Fibroblast of lung (primary cell): ENCODE results near the gene NEGR1. TPM values are rescaled to one million over a fixed set of nuclear protein-coding genes. Genes with fewer than 3 reads are reported as not detected.

Source experiments
- DNase-seq, 2 donors: peaks; one replicate each; pipeline versions ENCODE4 v3.0.0 to v3.0.0-alpha.2; 2010; ENCODE audit warnings: low read depth in 2 of 2
- H2AFZ ChIP-seq: 2 replicates; pipeline ENCODE4 v1.5.1; 2012; ENCODE audit warnings: low read length, control low read depth, inconsistent platforms
- H3K27ac ChIP-seq: 2 replicates; pipeline ENCODE4 v1.5.1; 2011; ENCODE audit warnings: low read length, control low read depth; ENCODE audit not compliant: insufficient read depth
- H3K27me3 ChIP-seq: 2 replicates; pipeline ENCODE4 v1.5.1; 2011; ENCODE audit warnings: mild to moderate bottlenecking, low read length; ENCODE audit not compliant: control insufficient read depth, insufficient read depth
- H3K36me3 ChIP-seq: 2 replicates; pipeline ENCODE4 v1.5.1; 2011; ENCODE audit warnings: low read length; ENCODE audit not compliant: control insufficient read depth, insufficient read depth
- H3K4me1 ChIP-seq: 2 replicates; pipeline ENCODE4 v1.5.1; 2011; ENCODE audit warnings: low read length; ENCODE audit not compliant: control insufficient read depth, insufficient read depth; ENCODE audit errors: extremely low read depth
- H3K4me2 ChIP-seq: 2 replicates; pipeline ENCODE4 v1.5.1; 2011; ENCODE audit warnings: low read length, control low read depth; ENCODE audit not compliant: insufficient read depth; ENCODE audit errors: extremely low read depth
- H3K4me3 ChIP-seq, 4 experiments: fragments of 200-600 bp in 1 of 4; sonication (generic) in 1 of 4; replicated peaks in 1 of 4; 2 replicates each; pipeline ENCODE4 v1.5.1; 2011 to 2016; ENCODE audit warnings: low read length in 4 of 4, low read depth in 3 of 4, mild to moderate bottlenecking in 3 of 4, control low read depth in 2 of 4, inconsistent platforms in 1 of 4, mixed read lengths in 1 of 4; ENCODE audit not compliant: insufficient read depth in 1 of 4; ENCODE audit errors: control extremely low read depth in 1 of 4
- H3K79me2 ChIP-seq: 2 replicates; pipeline ENCODE4 v1.5.1; 2012; ENCODE audit warnings: mild to moderate bottlenecking, low read length, inconsistent platforms; ENCODE audit not compliant: control insufficient read depth, insufficient read depth
- H3K9ac ChIP-seq: 2 replicates; pipeline ENCODE4 v1.5.1; 2011; ENCODE audit warnings: mild to moderate bottlenecking, low read length, control low read depth; ENCODE audit not compliant: insufficient read depth
- H3K9me3 ChIP-seq: 2 replicates; pipeline ENCODE4 v1.5.1; 2012; ENCODE audit warnings: low read depth, low read length; ENCODE audit not compliant: control insufficient read depth, insufficient read depth
- H4K20me1 ChIP-seq: 2 replicates; pipeline ENCODE4 v1.5.1; 2011; ENCODE audit warnings: low read length; ENCODE audit not compliant: control insufficient read depth, insufficient read depth; ENCODE audit errors: extremely low read depth
- CTCF ChIP-seq, 2 donors: IDR thresholded peaks in 1 of 2; conservative IDR thresholded peaks in 1 of 2; 1 replicate in 1 of 2; 2 replicates in 1 of 2; pipeline ENCODE4 v1.5.1; 2011 to 2012; ENCODE audit warnings: low read length in 2 of 2, control low read depth in 1 of 2, inconsistent platforms in 1 of 2, low read depth in 1 of 2, mild to moderate bottlenecking in 1 of 2
- EZH2 ChIP-seq: IDR thresholded peaks from 2 replicates; pipeline ENCODE4 v1.5.1; 2012; ENCODE audit warnings: low read length, control low read depth, mild to moderate bottlenecking; ENCODE audit errors: missing control alignments
- polyA plus RNA-seq, 2 donors: library from polyadenylated mRNA; depleted of rRNA in 1 of 2; stranded (reverse) in 1 of 2; unstranded in 1 of 2; fragments of >200 nt; gene quantifications; 2 replicates each; pipeline ENCODE4 v1.2.1, GENCODE V29; 2011 to 2012; ENCODE audit warnings: missing spikeins in 1 of 2
- total RNA-seq: library from RNA; depleted of rRNA; stranded (reverse); fragments of >200 nt; gene quantifications from 2 replicates; pipeline ENCODE4 v1.2.1, GENCODE V29; 2014

The NEGR1 gene
- total and polyA plus RNA-seq, 2 donors (not counting 1 experiment from before 2014, with no cell fraction given): 3.1 to 9.4 TPM

- H3K9ac ChIP-seq: no peak overlapping the region
- no peaks in the 10 kb centered on the region for H3K9me3 ChIP-seq
- TF ChIP-seq CTCF (conservative IDR thresholded peaks at IDR 0.05 in 1 of 2, IDR thresholded peaks at IDR 0.05 in 1 of 2; ENCODE audit: low read depth in 1 of 2, low read length in 2 of 2) (no peak), EZH2 (no peak)
- H3K4me2 ChIP-seq: no peak overlapping the region
- H4K20me1 ChIP-seq: no peaks in the 10 kb centered on the region
- H3K79me2 ChIP-seq: no peaks in the 10 kb centered on the region
- DNase-seq: no peak
- no peak overlapping the region for H3K27ac ChIP-seq
- H3K36me3 ChIP-seq: no peaks in the 10 kb centered on the region
- H3K27me3 ChIP-seq: no peaks in the 10 kb centered on the region
- no peaks in the 10 kb centered on the region for H3K4me1 ChIP-seq
- H2AFZ ChIP-seq: no peak overlapping the region
- no peak overlapping the region for H3K4me3 ChIP-seq
Measured at GRCh38 chr1:71920556-71920955, 361.8 kb downstream of the NEGR1 start.

GRCh38 chr1:71919811-71920509 is 362.4 kb downstream of the NEGR1 start:
- Histone ChIP-seq H3K4me3 (no peak overlapping the region), H3K36me3 (no peaks in the 10 kb centered on the region), H2AFZ (no peak overlapping the region), H3K79me2 (no peaks in the 10 kb centered on the region), H3K4me1 (no peaks in the 10 kb centered on the region), H4K20me1 (no peaks in the 10 kb centered on the region), H3K9ac (no peak overlapping the region), H3K27ac (no peak overlapping the region), H3K9me3 (no peaks in the 10 kb centered on the region), H3K4me2 (no peak overlapping the region), H3K27me3 (no peaks in the 10 kb centered on the region)
- no peak for DNase-seq
- no peak for TF ChIP-seq CTCF (conservative IDR thresholded peaks at IDR 0.05 in 1 of 2, IDR thresholded peaks at IDR 0.05 in 1 of 2; ENCODE audit: low read depth in 1 of 2, low read length in 2 of 2)
- no peak for TF ChIP-seq EZH2

DNA sequence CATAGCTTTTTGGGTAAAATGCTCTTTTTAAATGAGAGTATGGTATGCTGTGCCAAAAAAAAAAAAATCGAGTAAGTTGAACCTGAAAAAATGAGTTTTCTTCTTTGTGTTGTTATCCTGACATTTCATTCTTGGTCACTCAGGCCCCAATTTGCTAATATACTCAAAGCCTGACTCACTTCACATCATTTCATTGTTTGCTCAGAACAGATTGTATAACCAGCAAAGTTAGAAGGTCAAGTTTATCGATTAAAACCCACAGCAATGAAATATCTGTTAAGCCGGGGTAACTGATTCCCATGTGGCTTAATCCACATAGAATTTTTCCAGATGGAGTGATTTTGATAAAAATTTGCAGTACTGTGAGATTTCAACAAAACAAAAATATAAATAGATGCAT is 363.7 kb downstream of the NEGR1 start:
- no peak overlapping the region for H2AFZ ChIP-seq
- H3K79me2 ChIP-seq: no peaks in the 10 kb centered on the region
- no peaks in the 10 kb centered on the region for H3K36me3 ChIP-seq
- H3K4me2 ChIP-seq: no peak overlapping the region
- no peak for DNase-seq
- TF ChIP-seq CTCF (conservative IDR thresholded peaks at IDR 0.05 in 1 of 2, IDR thresholded peaks at IDR 0.05 in 1 of 2; ENCODE audit: low read depth in 1 of 2, low read length in 2 of 2) (no peak), EZH2 (no peak)
- H3K27me3 ChIP-seq: no peaks in the 10 kb centered on the region
- no peak overlapping the region for H3K27ac ChIP-seq
- H3K9me3 ChIP-seq: no peaks in the 10 kb centered on the region
- H3K4me3 ChIP-seq: no peak overlapping the region
- H4K20me1 ChIP-seq: no peaks in the 10 kb centered on the region
- no peak overlapping the region for H3K9ac ChIP-seq
- no peaks in the 10 kb centered on the region for H3K4me1 ChIP-seq
